ENCODE data around the gene LINGO3. TPM values are rescaled to one million over a fixed set of nuclear protein-coding genes. Genes with fewer than 3 reads are reported as not detected.

The LINGO3 gene
- total RNA-seq = 0.94 TPM

DNA sequence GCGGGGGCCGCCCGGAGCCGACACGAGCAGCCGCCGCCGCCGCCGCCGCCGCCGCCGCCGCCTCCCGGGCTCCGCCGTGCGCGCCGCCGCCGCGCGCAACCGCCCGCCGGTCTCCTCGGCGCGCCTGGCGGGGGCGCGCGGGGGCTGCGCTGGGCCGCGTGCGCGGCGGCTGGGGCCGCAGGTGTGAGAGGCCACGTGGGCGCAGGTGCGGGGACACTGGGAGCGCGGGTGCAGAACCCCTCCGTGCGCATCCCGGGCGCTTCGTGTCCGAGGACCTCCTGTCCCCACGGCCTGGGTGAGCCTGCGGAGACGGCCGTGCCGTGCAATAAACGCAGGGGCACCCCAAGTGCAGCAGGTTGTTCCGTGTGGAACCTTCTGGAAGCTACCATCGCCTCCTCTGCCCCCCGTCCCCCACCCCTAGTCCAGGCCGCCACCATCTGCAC, at the start of gene LINGO3:
Gene LINGO3 (minus strand): TSS at position 41 of the 443 bp plus-strand sequence. CDS start 16,378 bp downstream, outside the sequence.

GRCh38 chr19:2328401-2329148, 20.6 kb upstream of the LINGO3 start, which contains the start of the genes LSM7 and SPPL2B:
LSM7 (minus strand) TSS chr19:2328586; CDS start chr19:2328566, 20 bp downstream.
SPPL2B (plus strand) TSS chr19:2328684; CDS start chr19:2328710, 26 bp downstream.

DNA sequence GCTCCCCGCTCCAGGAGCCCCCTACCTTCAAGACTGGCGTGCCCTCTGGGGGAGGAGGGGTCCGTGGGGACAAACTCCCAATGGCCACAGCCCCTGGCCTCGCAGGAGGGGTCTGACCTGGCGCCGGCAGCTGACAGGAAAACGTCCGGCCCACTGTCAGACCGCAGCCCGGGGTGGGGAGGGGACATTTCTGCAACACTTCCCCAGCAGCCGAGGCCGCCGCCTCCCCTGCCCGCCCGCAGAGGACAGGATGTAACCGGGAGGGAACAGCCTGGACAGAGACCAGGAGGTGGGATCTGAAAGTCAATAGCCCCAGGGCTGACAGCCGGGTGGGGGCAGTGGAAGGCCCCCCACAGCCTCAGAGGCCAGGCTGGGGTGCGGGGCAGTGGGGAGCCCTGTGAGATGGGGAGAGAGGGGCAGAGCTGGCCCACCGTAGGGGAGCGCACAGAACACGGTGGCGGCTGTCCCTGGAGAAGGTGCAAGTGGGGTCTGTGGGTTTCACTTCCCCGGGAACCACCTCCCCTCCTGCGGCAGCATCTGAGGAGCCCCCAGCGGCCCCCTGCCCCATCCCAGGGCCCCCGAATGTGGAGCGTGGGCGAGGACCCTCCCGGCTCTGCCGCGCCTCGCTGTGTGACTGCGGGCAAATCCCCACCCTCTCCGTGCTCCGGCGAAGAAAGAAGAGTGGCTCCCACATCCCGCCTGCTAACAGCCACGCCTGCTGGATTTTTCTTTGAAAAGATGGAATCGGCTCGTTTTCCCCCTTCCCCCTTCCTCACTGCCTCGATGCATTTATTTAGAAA, 25.7 kb downstream of the LINGO3 start, which contains the start of gene PEAK3:
Gene PEAK3 (minus strand): TSS at position 114 of the 800 bp plus-strand sequence. CDS start 1,244 bp downstream, outside the sequence.

Other genes with a start within 250 kb of the LINGO3 start
- gene MOB3A, start 211.8 kb downstream of the LINGO3 start, total RNA-seq = 15.0 TPM
- 5.9 TPM for gene IZUMO4, start 211.2 kb downstream of the LINGO3 start, total RNA-seq
- gene AP3D1, start 156.6 kb downstream of the LINGO3 start, total RNA-seq = 72.6 TPM
- gene DOT1L, start 144.2 kb downstream of the LINGO3 start, total RNA-seq = 21.0 TPM
- 36.6 TPM for gene PLEKHJ1, start 71.8 kb downstream of the LINGO3 start, total RNA-seq
- gene SF3A2, start 71.3 kb downstream of the LINGO3 start, total RNA-seq = 76.4 TPM
- gene AMH, start 58.8 kb downstream of the LINGO3 start, total RNA-seq = 2.2 TPM
- not detected for gene JSRP1, start 51.7 kb downstream of the LINGO3 start, total RNA-seq
- not detected for gene PEAK3, start 26.0 kb downstream of the LINGO3 start, total RNA-seq
- gene LSM7, start 20.4 kb upstream of the LINGO3 start, total RNA-seq = 90.1 TPM
- gene SPPL2B, start 20.5 kb upstream of the LINGO3 start, total RNA-seq = 57.0 TPM
- gene TMPRSS9, start 52.1 kb upstream of the LINGO3 start, total RNA-seq = 0.63 TPM
- 17.2 TPM for gene TIMM13, start 119.4 kb upstream of the LINGO3 start, total RNA-seq
- gene LMNB2, start 148.8 kb upstream of the LINGO3 start, total RNA-seq = 40.7 TPM
- gene GADD45B, start 168.0 kb upstream of the LINGO3 start, total RNA-seq = 2.8 TPM